Measurements from ENCODE around the gene SLC6A13. TPM values are rescaled to one million over a fixed set of nuclear protein-coding genes. Genes with fewer than 3 reads are reported as not detected.

The SLC6A13 gene
- total RNA-seq, 1 donor from 2014 or later: 0.39 TPM

DNA sequence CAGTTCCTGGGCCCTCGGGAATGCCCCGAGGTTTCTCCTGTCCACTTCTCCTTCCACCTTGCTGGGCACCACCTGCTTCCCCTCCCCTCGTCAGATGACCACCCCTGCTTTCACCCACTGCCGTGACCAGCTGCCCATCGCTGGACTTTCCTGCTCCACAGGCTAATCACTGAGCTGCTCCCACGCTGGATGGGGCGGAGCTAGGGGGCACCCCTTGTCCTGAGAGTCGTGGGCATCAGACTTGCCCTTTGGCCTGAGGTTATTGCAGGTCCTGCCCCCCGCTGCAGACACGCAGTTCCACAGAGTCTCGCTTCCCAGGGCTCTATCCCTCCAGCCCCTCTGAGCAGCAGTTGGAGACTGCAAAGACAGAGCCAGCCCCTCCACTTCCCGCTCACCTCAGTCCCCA lies 49.1 kb downstream of the SLC6A13 start:
- DNase-seq: no peak

DNA sequence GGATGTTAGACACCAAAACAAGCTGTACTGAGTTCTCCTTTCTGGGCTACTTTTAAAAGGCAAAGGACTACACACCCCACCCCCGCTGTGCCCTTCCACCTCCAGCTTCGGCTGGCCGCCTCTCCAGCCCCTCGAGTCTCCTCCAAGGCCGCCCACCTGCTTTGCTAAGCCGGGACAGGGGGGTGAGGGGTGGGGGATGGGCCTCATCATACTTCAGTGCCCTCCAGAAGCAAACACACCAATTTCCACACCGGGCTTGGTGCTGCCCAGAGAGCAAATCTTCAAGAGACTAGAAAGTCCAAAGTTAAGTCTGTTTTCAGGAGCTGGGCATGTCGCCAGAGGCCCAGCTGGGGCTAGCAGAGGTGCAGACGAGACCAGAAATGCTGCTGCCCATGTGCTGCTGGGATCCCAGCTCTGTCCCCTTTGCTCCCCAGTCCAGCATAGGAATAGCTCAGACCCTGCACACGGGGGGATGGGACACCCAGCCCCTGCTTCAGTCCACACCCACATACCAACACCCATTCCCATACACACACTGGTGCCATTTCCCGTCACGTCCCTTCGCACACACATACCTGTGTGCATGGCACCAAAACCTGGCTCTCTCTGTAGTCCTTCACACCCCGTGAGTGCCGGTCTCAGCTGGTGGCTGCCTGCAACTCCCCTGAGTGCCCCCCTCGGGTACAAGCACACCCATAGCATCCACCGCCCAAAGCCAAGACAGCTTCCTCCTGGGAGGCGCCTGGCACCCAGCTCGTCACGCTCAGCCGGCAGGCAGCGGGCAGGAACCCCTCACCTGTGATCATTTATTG lies 49.7 kb downstream of the SLC6A13 start:
- no peak for DNase-seq

DNA sequence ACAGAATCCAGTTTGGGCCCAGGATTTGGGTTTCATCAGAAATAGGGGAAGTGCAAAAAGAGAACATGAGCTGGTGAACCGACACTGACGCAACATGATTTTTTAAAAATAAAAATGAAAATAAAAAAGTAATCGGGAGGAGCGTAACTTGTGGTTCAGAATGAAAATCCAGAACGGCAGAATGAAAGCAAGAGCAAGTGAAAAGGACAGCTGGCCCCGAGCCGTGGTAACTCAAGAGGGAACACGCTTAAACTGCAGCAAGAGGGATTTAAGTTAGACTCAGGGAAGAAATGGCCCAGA lies 50.3 kb downstream of the SLC6A13 start:
- no peak for DNase-seq

DNA sequence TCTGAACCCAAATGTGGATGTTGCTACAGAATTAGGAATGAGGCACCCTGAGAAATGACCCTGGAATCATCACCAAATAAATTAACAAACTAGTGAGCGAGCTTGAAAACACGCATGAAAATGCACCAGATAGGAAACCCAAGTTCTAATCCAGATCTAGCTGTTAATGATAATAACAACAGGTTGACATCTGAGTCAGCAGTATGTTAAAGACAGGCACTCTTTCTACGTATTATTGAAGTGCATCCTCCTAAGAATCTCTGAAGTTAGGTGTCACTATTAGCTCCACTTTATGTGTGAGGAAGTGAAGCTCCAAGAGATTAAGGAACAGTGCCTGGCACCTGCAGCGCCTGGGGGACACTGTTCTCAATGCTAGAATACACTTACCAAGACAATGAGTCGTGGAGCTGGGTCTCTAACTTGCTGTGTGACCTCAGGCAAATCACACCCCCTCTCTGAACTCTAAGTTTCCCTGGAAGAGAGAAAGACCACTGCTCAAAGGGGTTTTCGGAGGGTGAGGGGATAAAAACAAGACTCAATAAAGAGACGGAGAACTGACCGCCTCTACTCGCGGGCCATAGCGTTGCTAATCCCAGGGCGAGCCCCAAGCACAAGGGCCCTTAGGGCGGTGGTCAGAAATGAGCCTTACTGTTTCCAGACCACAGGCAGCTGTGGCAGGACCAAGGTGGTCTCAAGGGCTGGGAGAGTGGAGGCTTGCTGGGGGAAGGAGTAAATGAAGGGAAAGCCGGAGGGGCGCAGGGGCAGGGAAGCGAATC lies 50.8 kb downstream of the SLC6A13 start:
- no peak for DNase-seq

DNA sequence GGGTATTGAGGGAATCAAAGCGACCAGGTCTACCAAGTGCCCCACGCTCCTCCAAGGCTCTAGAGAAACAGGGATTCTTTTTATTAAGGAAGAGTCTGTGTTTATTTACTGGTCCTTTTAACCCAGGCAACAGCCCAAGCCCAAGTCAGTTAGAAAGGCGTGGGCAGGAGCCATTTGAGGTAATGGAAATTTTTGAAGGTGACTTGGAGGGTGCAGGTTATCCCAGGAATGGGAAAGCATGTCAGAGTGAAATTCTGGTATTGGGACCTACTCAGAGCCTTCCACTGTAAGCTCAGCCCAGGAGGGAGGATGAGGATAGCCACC lies 51.5 kb downstream of the SLC6A13 start:
- no peak for DNase-seq

DNA sequence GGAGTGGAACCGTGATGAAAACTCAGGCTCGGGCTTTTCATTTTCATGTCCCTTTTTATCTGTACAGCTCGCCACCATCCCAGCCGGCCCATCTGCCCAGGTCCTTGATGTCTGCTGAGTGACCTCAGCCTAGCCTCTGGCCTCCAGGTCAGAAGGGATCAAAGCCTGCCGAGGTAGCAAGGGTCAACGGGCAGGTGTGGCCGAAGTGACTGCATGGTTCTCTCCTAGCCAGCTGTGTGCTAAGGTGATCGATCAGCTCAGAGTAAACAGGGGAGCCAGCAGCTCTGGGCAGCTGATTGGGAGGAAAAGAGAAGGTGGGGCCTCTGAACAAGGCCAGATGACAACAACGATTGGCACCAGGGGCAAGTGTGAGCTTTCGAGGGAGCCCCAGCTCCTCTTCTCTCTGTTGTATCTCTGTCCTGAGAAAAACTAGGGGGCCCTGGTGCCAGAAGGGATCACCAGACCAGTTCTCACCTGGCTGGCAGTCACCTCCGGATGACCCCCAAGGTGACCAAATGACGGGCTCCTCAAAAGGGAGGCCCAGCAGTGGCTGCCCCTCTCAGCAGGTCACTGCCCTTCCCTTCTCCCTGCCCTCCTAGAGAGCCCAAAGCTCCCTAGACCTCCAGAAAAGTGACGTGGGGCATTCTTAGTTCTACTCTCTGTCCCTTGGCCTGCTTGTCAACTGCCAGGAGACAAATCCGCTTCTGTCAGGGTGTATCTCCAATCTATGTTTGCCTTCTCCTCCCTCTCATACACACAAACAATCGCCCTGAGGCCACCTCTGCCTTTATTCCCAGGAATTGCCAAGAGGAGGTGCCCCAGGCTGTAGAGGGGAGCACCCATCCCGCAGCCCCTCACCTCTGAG lies 52.1 kb downstream of the SLC6A13 start:
- DNase-seq: no peak

DNA sequence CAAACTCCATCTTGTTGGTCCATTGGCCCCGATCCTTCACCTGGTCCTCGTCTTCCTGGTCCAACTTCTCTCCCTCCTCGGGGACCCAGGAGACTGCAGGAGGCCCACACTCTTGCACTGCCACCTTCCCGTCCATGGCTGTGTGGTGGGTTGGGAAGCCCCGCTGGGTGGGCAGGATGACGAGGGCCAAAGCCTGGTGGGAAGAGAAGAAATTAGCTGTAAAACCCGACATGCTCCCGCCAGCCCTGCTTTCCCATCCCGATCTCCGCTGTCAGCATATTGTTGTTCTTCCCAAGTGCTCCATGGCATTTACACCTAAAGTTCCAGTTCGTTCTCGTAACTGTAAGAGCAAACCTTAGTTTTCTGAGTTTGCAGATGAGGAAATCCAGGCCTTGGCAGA lies 52.8 kb downstream of the SLC6A13 start:
- no peak for DNase-seq

DNA sequence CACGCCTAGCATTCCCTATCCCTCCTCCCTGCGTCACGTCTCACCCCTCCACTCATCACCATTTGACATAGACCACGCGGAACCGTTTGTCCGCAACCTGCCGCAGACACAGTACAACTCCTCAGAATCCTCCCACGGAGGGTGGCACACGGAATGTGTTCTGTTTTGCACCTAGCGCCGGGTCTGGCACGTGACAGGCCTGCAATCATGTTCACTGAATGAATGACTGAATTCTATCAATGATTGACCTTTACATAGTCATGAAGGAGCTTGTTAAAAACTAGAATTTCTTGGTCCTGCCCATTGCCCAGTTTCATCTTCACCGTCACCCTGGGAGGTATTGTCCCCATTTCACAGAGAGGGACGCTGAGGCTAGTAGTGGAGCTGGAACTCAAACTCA lies 53.4 kb downstream of the SLC6A13 start:
- DNase-seq: no peak

DNA sequence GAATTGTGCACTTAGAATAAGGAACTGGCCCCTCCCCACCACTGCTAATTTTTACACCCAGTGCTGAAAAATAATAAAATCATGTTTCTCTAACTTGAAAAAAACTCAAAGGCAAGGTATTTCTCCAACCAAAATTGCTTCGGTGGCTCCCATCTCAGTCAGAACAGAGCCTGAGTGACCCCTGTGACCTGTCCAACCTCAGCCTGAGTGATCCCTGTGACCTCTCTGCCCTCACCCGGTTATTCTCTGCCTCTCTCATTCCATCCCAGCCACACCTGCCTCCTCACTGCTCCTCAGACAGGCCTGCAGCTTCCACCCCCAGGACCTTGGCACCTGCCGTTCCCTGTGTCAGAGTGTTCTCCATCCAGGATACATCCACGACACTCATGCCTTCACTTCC lies 53.8 kb downstream of the SLC6A13 start:
- DNase-seq: no peak

DNA sequence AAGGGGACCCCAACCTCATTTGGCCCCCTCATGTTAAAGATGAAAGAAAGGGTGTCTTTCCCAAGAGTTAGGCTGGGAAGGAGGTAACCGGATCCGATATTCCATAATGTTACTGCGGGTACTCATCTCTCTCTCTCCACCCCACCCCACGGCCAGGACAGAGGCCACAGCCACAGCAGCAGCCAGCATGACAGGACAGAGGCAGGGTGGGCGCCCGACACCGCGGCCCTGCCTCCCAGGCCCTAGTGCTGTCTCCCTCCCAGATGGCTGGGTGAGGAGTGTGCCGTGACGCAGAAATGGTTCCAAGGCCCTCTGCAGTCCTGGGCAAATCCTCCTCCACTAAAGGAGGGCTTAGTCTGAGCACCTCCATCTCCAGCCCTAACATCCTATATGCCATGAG lies 54.8 kb downstream of the SLC6A13 start:
- no peak for DNase-seq

DNA sequence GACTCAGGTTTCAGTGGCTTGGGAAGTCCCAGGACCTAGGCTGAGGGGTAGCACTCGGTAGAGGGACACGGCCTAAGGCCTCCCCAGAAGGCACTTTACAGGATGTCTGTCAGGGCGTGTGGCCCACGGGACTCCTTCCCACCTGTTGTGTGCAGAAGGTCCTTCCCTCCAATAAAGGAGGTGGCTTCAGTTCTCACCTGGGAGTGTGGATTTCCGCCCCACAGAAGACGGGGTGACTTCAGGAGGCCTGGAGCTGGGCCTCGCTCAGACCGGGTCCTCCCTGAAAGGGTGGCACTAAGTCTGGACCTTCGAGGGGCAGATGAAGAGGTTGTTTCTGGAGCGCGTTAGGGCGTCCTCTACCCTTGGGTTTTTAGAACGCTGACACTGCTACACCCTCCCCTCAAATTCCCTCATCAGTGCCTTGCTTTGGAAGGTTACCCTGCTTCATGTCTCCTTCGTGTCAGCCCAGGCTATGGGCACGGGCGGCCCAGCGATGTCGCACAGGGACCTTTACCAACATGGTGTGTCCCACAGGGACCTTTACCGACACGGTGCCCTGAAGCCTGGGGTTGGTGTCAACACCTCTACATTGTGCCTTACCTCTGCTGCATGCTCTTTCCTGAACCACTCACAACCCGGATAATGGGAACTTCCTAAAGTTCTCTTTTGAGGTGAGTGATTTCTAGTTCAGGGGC lies 55.7 kb downstream of the SLC6A13 start:
- DNase-seq: no peak

DNA sequence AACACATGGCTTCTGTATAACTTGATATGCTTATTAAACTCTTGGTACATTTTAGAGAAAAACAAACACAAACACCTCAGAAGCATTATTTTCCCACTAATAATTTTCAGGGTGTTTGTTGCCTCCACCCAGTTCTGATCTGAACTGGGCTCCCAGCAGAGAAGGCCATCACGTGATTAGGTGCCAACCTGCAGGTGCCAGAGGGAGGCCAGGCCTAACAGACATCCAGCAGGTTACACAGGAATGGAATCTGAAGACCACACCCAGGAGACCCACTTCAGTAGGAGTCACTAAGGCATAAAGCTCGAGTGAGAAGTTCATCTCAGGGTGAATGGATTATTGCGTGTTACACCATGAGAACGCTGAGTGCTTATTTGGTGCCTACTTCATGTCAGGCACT lies 57.6 kb downstream of the SLC6A13 start:
- DNase-seq: no peak

DNA sequence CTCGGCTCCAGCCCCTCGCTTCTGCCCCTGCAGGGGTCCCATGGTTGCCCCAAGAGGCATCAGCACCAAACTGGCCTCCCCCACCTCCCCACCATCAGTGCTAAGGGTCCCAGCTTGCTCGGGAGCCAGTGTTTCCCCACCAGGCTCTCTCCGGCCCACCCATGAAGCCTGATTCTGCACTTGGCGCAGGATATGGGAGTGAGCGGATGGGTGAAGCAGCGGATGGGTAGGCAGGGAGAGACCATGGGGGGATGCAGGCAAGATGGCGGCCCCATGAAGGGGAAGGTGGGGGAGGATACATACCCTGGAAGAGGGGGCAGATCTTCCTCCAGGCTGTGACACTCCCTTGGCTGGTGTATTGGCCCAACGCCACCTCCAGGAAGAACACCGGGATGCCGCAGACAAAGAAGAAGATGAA lies 58.4 kb downstream of the SLC6A13 start:
- no peak for DNase-seq

DNA sequence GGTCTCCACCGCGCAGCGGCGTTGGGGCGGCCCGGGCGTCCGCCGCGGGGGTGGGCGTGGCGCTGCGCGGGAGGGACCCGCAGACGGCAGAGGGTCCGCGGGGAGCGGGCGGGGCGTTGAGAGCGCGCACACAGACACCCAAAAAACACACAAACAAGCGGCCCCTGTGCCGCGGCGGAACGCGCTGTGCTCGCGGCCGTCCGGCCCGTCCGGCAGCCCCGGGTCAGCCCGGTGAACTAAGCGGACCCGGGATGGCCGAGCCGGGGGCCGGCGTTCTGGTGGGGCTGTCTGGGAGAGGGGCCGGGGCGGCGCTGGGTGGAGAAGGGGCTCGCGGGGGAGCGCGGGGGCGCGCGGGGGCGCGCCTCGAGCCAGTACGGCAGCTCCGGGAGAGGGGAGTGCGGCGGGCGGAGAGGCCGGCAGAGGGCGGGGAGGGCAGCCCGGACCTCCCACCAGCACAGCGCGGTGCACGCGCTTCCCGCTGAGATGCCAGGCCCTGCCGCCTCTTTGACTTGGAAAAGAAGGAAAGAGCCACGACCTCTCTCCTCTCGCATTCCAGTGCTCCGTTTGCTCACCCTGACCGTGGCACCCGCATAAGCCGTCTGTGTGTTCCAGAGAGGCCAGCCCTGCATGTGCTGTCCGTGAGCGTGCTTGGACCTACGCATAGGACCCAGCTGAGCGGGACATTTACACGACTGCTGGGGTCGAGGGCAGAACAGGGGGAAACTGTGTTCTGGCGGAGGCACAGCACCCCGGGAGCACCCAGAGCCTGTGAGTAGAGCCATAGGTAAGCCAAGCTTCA lies 59.0 kb downstream of the SLC6A13 start:
- DNase-seq: no peak

DNA sequence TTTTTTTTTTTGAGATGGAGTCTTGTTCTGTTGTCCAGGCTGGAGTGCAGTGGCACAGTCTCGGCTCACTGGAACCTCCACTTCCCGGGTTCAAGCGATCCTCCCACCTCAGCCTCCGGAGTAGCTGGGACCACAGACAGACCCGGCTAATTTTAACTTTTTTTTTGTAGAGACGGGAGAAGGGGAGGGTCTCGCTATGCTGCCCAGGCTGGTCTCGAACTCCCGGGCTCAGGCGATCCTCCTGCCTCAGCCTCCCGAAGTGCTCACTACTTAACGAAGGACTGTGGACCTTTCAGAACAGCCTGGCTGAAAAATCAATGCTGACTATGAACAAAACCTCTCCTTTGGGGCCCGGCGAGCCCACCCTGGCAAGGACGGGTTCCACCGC lies 59.6 kb downstream of the SLC6A13 start:
- DNase-seq: no peak

DNA sequence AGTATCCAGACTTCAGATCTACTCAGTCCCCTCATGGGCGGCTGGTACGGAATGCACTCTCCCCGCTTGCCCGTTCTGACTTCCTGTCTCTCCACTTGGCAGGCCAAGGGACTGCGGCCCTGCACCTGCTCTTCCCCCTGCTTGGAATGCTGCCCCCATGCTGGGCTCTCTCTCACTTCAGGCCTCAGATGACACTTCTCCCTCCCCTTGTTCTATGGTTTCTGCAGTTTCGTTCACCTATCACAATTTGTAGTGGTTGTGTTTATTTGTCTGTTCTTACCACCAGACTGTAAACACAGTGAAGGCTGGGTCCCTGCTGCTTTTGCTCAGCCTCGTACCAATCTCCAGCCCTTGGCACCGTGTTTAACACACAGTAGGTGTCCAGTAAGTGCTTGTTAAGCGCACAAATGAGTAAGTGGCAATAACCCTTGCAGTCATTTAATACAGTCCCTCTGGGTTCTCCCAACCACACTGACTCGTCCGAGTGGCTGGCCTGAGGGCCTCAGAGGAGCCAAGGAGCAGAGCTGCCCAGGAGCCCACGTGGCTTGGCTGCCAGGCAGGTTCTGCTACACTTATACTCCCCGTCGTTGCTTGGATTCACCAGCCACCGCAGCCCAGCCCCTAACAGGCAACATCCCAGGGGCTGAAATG lies 60.4 kb downstream of the SLC6A13 start:
- DNase-seq: no peak

DNA sequence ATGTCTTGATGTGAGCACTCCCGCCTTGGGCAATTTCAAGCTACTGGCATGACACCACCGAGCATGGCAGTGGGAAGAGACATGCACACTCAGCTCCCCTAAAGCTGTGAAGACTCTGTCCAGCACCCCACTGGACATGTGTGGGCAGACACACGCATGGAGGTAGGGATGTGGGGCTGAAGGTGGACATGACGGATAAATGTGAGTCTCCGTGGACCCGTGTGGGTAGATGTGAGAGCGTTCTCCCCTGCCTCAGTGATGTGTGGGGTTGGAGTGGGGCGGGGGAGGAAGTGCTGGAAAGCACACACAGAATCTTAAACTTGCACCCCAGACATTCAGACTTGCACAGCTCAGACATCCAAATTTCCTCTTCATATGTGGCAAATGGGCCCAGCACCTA lies 61.3 kb downstream of the SLC6A13 start:
- no peak for DNase-seq

DNA sequence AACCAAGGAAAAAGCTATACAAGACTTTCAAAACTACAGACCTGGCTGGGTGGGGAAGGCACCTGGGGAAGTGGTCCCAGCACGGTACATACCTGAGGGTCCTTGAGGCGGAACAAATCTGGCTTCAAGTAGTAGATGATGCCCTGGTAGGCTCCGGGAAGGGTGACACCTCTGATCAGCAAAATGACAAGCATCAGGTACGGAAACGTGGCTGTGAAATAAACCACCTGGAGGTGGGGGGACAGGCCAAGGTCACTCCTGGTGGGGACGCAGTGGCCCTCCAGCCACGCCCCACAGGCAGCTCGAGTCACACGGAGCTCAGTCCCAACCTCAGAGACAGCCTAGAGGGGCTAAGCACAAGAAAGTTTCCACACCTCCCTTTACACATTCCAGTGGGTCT lies 63.9 kb downstream of the SLC6A13 start:
- no peak for DNase-seq

DNA sequence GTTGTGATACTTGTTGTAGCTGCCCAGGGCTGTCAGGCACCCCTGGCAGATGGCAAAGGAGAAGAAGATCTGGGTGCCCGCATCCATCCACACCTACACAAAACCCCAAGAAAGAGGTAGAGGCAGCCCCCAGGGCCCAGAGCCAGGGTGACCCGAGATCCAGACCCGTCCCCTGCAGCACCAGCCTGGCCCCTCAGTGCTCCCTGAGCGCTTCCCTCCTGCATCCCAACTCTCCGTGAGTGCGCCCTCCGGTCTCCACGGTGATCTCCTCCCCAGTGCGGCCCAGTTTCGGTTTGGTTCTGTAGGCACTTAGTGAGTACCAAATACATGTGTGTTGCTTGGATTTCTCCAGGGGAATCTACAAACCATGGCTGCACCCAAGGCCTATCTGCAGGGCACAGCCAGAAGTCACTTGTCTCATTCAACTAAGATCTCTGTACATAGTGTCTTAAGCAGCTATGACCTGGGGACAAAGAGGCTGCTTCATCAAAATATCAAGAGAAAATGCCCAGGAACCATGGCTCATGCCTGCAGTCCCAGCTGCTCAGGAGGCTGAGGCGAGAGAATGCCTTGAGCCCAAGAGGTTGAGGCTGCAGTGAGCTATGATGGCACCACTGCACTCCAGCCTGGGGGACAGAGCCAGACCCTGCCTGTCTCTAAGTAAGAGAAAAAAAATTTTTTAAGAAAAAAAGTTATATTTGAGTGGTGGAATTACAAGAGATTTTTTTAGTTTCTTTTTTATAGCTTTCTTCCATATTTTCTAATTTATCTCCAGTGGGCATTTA lies 64.5 kb downstream of the SLC6A13 start:
- no peak for DNase-seq

DNA sequence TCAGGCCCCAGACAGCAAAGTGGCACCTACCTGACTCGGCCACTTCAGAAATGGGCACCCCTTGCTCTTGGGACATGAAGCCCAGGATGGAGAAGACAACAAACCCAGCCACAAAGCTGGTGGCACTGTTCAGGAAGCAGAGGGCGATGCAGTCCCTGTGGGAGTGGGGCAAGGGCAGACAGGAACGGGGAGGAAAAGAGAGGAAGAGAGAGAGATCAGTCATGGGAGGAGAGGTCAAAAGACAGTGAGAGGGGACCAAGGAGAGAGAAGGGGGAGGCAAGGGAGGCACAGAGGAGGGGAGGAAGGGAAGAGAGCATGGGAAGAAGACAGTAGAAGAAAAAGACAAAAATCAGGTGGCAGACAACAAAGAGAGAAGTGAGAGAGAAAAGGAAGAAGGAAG lies 65.3 kb downstream of the SLC6A13 start:
- no peak for DNase-seq

Measured in skin of body (tissue), 2 donors.